HepG2 (cell line): ENCODE data around the gene OR52E1. TPM values are rescaled to one million over a fixed set of nuclear protein-coding genes. Genes with fewer than 3 reads are reported as not detected.

Experiments used
- ATAC-seq: fragments of 200-7000 bp; cut with Tn5 transposase; 3 replicates; pipeline ENCODE4 v1.9.1; 2020; ENCODE audit warnings: mild to moderate bottlenecking, moderate library complexity
- BruUV-seq: library from RNA; stranded (reverse); fragments of 400-500 nt; replicated peaks from 2 replicates; lab custom pipeline; 2021; lab: Mats Ljungman, UMichigan
- CTCF ChIA-PET: fragments of 300-600 bp; formaldehyde crosslinking; extraction: SDS; loops from one replicate; lab custom pipeline; 2021; ENCODE audit warnings: low total read pairs, inconsistent platforms, low intra/inter-chr PET ratio; lab: Yijun Ruan, JAX
- POLR2A ChIA-PET: fragments of 350-600 bp; sonication (Branson Sonifier 250); formaldehyde crosslinking; loops from one replicate; lab custom pipeline; 2020; ENCODE audit warnings: antibody characterized with exemption, inconsistent platforms; lab: Yijun Ruan, JAX
- DNase-seq: peaks from one replicate; pipeline ENCODE4 v3.0.0-alpha.2; 2015; ENCODE audit warnings: low spot score
- FAIRE-seq: peaks from 3 replicates; lab custom pipeline; 2011; peaks lifted over from hg19 to GRCh38; lab: Jason Lieb, UNC
- H2AFZ ChIP-seq: one replicate; pipeline ENCODE4 v1.6.1; 2011; ENCODE audit warnings: low read length, inconsistent platforms
- H3K27ac ChIP-seq: fragments of 300-600 bp; 3 replicates; pipeline ENCODE4 v1.8.0; 2011; ENCODE audit warnings: mixed run types, mild to moderate bottlenecking, mixed read lengths, low read length, inconsistent platforms; ENCODE audit not compliant: insufficient read depth; ENCODE audit errors: extremely low read length
- H3K27me3 ChIP-seq, 2 experiments: fragments of 200-600 bp in 1 of 2; 2 replicates in 1 of 2; 3 replicates in 1 of 2; pipeline versions ENCODE4 v1.6.0 to v1.8.0; 2011; ENCODE audit warnings: low read length in 2 of 2, mild to moderate bottlenecking in 2 of 2, moderate library complexity in 2 of 2, inconsistent platforms in 1 of 2; ENCODE audit not compliant: insufficient read depth in 2 of 2, control insufficient read depth in 1 of 2
- H3K36me3 ChIP-seq, 2 experiments: fragments of 200-600 bp in 1 of 2; replicated peaks in 1 of 2; 2 replicates in 1 of 2; 3 replicates in 1 of 2; pipeline versions ENCODE4 v1.5.1 to v1.8.0; 2011; ENCODE audit warnings: low read length in 2 of 2, inconsistent platforms in 1 of 2; ENCODE audit not compliant: insufficient read depth in 2 of 2, control insufficient read depth in 1 of 2
- H3K4me1 ChIP-seq: 2 replicates; pipeline ENCODE4 v1.5.1; 2012; ENCODE audit warnings: low read length, inconsistent platforms; ENCODE audit not compliant: insufficient read depth
- H3K4me2 ChIP-seq: 2 replicates; pipeline ENCODE4 v1.6.0; 2011; ENCODE audit warnings: low read depth, low read length, inconsistent platforms
- H3K4me3 ChIP-seq, 3 experiments: fragments of 200-600 bp in 1 of 3; sonication (generic), shearing (Covaris generic) in 1 of 3; replicated peaks in 1 of 3; 2 replicates each; pipeline ENCODE4 v1.5.1; 2011 to 2016; ENCODE audit warnings: low read length in 3 of 3, inconsistent platforms in 2 of 3, low read depth in 2 of 3, mild to moderate bottlenecking in 2 of 3, control low read depth in 1 of 3, mixed read lengths in 1 of 3; ENCODE audit not compliant: insufficient read depth in 1 of 3
- H3K79me2 ChIP-seq: one replicate; pipeline ENCODE4 v1.6.1; 2011; ENCODE audit warnings: low read length, inconsistent platforms; ENCODE audit not compliant: insufficient read depth
- H3K9ac ChIP-seq: 2 replicates; pipeline ENCODE4 v1.6.0; 2011; ENCODE audit warnings: mild to moderate bottlenecking, low read depth, low read length, inconsistent platforms; ENCODE audit not compliant: insufficient read depth
- H3K9me3 ChIP-seq: 2 replicates; pipeline ENCODE4 v1.5.1; 2012; ENCODE audit warnings: mild to moderate bottlenecking, low read length
- H4K20me1 ChIP-seq: 2 replicates; pipeline ENCODE4 v1.6.0; 2011; ENCODE audit warnings: inconsistent platforms, mild to moderate bottlenecking, low read length, moderate library complexity; ENCODE audit not compliant: insufficient read depth
- MYC ChIP-seq: sonication (generic); formaldehyde crosslinking; IDR thresholded peaks from 2 replicates; pipeline ENCODE4 v1.9.0; 2021; ENCODE audit warnings: missing genetic modification reagents, borderline replicate concordance
- RCOR2 ChIP-seq: IDR thresholded peaks from 2 replicates; pipeline ENCODE4 v1.6.1; 2016; ENCODE audit warnings: missing biosample characterization, missing genetic modification reagents
- SAP130 ChIP-seq: IDR thresholded peaks from 2 replicates; pipeline ENCODE4 v1.6.1; 2016; ENCODE audit warnings: low read depth
- THYN1 ChIP-seq: sonication (generic); formaldehyde crosslinking; IDR thresholded peaks from 2 replicates; pipeline ENCODE4 v1.8.1; 2023; ENCODE audit warnings: low read depth, mild to moderate bottlenecking, moderate library complexity, missing genetic modification reagents, borderline replicate concordance
- ZSCAN30 ChIP-seq: sonication (generic); formaldehyde crosslinking; IDR thresholded peaks from 2 replicates; pipeline ENCODE4 v1.5.0; 2020; ENCODE audit warnings: mild to moderate bottlenecking, missing genetic modification reagents
- WGBS: methylation state at CpG from one replicate; pipeline ENCODE4 v1.1.6; 2017; ENCODE audit warnings: low lambda C conversion rate; 5-methylcytosine and 5-hydroxymethylcytosine counted together
- in situ Hi-C: cut with HindIII; loops from 2 replicates; pipeline ENCODE4 v1.10.0; 2017; ENCODE audit warnings: low pct_unique_long_range_greater_than_20kb; ENCODE audit not compliant: extremely low pct_ligation_motif_present
- intact Hi-C: fragments of 100-400 bp; cut with micrococcal nuclease; formaldehyde crosslinking; loops from one replicate; pipeline ENCODE4 v1.10.0; 2022; ENCODE audit not compliant: unreplicated experiment
- polyA plus RNA-seq, 8 experiments: library from polyadenylated mRNA; depleted of rRNA in 3 of 8; stranded (reverse) in 7 of 8; unstranded in 1 of 8; fragments of >200 nt; fragmentation: Illumina TruSeq in 4 of 8; extraction: Trizol in 4 of 8; gene quantifications; 2 replicates each; pipeline versions ENCODE4 v1.2.1 to v1.2.3, GENCODE V29; 2011 to 2016; ENCODE audit warnings: low read depth in 4 of 8, missing spikeins in 1 of 8, mixed read lengths in 1 of 8; ENCODE audit not compliant: insufficient read depth in 1 of 8
- total RNA-seq, 5 experiments: library from RNA; depleted of rRNA; stranded (reverse); fragments of >200 nt; fragmentation: Illumina TruSeq; extraction: Trizol; gene quantifications; 2 replicates each; pipeline ENCODE4 v1.2.3, GENCODE V29; 2016; ENCODE audit warnings: low read depth in 1 of 5
- TF ChIP-seq, protein P1 (sequence below): sonication (generic); formaldehyde crosslinking; IDR thresholded peaks from 2 replicates; pipeline ENCODE4 v1.5.0; 2020; ENCODE audit warnings: mild to moderate bottlenecking, missing genetic modification reagents, borderline replicate concordance
- TF ChIP-seq, protein P2 (sequence below): fragments of 450-650 bp; IDR thresholded peaks from 2 replicates; pipeline ENCODE4 v1.6.1; 2016
- TF ChIP-seq, protein P3 (sequence below): sonication (generic); formaldehyde crosslinking; IDR thresholded peaks from 2 replicates; pipeline ENCODE4 v1.8.0; 2022; ENCODE audit warnings: mild to moderate bottlenecking, missing genetic modification reagents
- TF ChIP-seq, protein P4 (sequence below): sonication (generic); formaldehyde crosslinking; IDR thresholded peaks from 2 replicates; pipeline ENCODE4 v1.5.1; 2020; ENCODE audit warnings: mild to moderate bottlenecking, moderate library complexity, missing genetic modification reagents

The OR52E1 gene
- total and polyA plus RNA-seq, 2 of the 13 experiments (the other 11 are each of a cell fraction or from before 2014, with no cell fraction given), result not detected

DNA sequence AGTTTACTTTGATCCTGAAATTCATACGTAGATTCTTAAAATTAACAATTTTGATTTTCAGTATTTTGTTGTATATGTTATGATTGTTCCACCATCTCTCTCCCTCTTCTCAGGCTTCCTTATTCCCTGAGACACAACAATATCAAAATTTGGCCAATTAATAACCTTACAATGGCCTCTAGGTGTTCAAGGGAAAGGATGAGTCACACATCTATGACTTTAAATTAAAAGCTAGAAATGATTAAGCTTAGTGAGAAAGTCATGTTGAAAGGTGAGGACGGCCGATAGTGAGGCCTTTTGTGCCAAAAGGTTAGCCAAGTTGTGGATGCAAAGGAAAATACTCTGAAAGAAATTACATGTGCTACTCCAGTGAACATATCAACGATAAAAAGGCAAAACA is 28.5 kb upstream of the OR52E1 start:
- no TSS peak for BruUV-seq
- ATAC-seq (no peak), DNase-seq (no peak), FAIRE-seq (no peak)
- Histone ChIP-seq H3K4me1 (no peaks in the 10 kb centered on the region), H3K9me3 (no peaks in the 10 kb centered on the region), H4K20me1 (no peaks in the 10 kb centered on the region), H3K36me3 (no peaks in the 10 kb centered on the region), H3K79me2 (no peaks in the 10 kb centered on the region), H3K27ac (no peak overlapping the region), H2AFZ (no peak overlapping the region), H3K27me3 (no peaks in the 10 kb centered on the region), H3K9ac (no peak overlapping the region), H3K4me3 (no peak overlapping the region), H3K4me2 (no peak overlapping the region)
- intact Hi-C loops (no loop called here), in situ Hi-C loops (no loop called here)
- CTCF ChIA-PET, result no interaction called here
- WGBS, result 0% methylated on average over 4 of the region's 4 CpGs
- TF ChIP-seq MYC (CRISPR knock-in tag) (no peak), SAP130 (CRISPR knock-in tag) (no peak), ZSCAN30 (CRISPR knock-in tag) (no peak), RCOR2 (CRISPR knock-in tag) (no peak), THYN1 (CRISPR knock-in tag) (no peak)
- TF ChIP-seq, protein P1, sequence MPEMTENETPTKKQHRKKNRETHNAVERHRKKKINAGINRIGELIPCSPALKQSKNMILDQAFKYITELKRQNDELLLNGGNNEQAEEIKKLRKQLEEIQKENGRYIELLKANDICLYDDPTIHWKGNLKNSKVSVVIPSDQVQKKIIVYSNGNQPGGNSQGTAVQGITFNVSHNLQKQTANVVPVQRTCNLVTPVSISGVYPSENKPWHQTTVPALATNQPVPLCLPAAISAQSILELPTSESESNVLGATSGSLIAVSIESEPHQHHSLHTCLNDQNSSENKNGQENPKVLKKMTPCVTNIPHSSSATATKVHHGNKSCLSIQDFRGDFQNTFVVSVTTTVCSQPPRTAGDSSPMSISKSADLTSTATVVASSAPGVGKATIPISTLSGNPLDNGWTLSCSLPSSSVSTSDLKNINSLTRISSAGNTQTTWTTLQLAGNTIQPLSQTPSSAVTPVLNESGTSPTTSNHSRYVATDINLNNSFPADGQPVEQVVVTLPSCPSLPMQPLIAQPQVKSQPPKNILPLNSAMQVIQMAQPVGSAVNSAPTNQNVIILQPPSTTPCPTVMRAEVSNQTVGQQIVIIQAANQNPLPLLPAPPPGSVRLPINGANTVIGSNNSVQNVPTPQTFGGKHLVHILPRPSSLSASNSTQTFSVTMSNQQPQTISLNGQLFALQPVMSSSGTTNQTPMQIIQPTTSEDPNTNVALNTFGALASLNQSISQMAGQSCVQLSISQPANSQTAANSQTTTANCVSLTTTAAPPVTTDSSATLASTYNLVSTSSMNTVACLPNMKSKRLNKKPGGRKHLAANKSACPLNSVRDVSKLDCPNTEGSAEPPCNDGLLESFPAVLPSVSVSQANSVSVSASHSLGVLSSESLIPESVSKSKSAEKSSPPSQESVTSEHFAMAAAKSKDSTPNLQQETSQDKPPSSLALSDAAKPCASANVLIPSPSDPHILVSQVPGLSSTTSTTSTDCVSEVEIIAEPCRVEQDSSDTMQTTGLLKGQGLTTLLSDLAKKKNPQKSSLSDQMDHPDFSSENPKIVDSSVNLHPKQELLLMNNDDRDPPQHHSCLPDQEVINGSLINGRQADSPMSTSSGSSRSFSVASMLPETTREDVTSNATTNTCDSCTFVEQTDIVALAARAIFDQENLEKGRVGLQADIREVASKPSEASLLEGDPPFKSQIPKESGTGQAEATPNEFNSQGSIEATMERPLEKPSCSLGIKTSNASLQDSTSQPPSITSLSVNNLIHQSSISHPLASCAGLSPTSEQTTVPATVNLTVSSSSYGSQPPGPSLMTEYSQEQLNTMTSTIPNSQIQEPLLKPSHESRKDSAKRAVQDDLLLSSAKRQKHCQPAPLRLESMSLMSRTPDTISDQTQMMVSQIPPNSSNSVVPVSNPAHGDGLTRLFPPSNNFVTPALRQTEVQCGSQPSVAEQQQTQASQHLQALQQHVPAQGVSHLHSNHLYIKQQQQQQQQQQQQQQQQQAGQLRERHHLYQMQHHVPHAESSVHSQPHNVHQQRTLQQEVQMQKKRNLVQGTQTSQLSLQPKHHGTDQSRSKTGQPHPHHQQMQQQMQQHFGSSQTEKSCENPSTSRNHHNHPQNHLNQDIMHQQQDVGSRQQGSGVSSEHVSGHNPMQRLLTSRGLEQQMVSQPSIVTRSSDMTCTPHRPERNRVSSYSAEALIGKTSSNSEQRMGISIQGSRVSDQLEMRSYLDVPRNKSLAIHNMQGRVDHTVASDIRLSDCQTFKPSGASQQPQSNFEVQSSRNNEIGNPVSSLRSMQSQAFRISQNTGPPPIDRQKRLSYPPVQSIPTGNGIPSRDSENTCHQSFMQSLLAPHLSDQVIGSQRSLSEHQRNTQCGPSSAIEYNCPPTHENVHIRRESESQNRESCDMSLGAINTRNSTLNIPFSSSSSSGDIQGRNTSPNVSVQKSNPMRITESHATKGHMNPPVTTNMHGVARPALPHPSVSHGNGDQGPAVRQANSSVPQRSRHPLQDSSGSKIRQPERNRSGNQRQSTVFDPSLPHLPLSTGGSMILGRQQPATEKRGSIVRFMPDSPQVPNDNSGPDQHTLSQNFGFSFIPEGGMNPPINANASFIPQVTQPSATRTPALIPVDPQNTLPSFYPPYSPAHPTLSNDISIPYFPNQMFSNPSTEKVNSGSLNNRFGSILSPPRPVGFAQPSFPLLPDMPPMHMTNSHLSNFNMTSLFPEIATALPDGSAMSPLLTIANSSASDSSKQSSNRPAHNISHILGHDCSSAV (CRISPR knock-in tag), result no peak
- TF ChIP-seq, protein P2, sequence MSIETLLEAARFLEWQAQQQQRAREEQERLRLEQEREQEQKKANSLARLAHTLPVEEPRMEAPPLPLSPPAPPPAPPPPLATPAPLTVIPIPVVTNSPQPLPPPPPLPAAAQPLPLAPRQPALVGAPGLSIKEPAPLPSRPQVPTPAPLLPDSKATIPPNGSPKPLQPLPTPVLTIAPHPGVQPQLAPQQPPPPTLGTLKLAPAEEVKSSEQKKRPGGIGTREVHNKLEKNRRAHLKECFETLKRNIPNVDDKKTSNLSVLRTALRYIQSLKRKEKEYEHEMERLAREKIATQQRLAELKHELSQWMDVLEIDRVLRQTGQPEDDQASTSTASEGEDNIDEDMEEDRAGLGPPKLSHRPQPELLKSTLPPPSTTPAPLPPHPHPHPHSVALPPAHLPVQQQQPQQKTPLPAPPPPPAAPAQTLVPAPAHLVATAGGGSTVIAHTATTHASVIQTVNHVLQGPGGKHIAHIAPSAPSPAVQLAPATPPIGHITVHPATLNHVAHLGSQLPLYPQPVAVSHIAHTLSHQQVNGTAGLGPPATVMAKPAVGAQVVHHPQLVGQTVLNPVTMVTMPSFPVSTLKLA, result no peak
- TF ChIP-seq, protein P3, sequence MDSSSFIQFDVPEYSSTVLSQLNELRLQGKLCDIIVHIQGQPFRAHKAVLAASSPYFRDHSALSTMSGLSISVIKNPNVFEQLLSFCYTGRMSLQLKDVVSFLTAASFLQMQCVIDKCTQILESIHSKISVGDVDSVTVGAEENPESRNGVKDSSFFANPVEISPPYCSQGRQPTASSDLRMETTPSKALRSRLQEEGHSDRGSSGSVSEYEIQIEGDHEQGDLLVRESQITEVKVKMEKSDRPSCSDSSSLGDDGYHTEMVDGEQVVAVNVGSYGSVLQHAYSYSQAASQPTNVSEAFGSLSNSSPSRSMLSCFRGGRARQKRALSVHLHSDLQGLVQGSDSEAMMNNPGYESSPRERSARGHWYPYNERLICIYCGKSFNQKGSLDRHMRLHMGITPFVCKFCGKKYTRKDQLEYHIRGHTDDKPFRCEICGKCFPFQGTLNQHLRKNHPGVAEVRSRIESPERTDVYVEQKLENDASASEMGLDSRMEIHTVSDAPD, result no peak
- TF ChIP-seq, protein P4, sequence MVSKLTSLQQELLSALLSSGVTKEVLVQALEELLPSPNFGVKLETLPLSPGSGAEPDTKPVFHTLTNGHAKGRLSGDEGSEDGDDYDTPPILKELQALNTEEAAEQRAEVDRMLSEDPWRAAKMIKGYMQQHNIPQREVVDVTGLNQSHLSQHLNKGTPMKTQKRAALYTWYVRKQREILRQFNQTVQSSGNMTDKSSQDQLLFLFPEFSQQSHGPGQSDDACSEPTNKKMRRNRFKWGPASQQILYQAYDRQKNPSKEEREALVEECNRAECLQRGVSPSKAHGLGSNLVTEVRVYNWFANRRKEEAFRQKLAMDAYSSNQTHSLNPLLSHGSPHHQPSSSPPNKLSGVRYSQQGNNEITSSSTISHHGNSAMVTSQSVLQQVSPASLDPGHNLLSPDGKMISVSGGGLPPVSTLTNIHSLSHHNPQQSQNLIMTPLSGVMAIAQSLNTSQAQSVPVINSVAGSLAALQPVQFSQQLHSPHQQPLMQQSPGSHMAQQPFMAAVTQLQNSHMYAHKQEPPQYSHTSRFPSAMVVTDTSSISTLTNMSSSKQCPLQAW (CRISPR knock-in tag), result no peak
- POLR2A ChIA-PET, result no interaction called here
